Stimulated activated CD8-positive, alpha-beta memory T cell treated with anti-CD3 and anti-CD28 coated beads, Interleukin-4, amount 100 ng/mL, for 24 hours (primary cell): Measurements from ENCODE around the gene FCHSD2.

ENCODE experiments used
- DNase-seq: peaks from one replicate; pipeline ENCODE4 v3.0.0-alpha.2; 2020; ENCODE audit warnings: low read depth

The FCHSD2 gene

DNA sequence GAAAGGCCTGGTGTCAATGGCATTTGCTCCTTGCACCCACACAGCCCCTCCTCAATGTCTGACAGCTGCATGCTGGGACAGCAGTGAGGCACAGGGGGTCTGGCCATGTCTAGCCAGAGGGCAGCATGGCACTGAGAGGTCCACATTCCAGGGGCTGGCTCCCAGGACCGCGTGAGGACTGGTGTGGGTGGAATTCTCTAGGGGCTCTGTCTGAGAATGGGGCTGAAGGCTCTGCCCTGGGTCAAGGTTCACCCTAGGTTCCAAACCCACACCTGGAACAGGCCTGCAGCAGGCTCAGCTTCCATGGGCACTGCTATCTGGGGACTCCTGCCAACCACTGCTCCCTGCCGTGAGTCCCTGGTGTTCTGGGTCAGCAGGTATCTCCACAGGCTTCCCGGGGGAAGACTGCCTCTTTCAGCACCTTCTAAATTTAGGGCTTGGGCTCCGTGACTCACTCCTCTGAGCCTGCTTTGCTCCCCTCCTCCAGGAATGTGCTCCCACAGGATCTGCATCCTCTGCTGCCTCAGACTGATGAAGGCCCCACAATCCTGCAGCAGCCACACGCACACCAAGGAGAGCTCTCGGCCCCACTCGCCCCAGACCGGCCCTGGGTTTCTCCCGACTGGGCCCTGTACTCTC lies 352.5 kb downstream of the FCHSD2 start:
- DNase-seq, result no peak

DNA sequence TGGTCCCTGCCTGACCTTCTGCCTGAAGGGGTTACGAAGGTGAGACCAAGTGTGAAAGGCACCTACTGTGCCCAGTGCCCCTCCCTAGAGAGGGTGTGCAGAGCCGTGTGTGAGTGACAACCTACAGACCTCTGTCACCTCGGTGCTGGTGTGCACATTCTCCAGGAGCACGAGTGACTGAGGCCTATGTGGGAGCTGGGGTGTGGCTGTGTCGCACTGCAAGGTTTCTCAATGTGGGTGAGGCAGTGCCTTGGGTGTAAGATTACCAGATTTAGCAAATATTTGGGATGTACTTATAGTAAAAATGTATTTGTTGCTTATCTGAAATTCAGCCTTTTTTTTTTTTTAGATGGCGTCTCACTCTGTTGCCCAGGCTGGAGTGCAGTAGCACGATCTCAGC lies 353.9 kb downstream of the FCHSD2 start:
- no peak for DNase-seq

DNA sequence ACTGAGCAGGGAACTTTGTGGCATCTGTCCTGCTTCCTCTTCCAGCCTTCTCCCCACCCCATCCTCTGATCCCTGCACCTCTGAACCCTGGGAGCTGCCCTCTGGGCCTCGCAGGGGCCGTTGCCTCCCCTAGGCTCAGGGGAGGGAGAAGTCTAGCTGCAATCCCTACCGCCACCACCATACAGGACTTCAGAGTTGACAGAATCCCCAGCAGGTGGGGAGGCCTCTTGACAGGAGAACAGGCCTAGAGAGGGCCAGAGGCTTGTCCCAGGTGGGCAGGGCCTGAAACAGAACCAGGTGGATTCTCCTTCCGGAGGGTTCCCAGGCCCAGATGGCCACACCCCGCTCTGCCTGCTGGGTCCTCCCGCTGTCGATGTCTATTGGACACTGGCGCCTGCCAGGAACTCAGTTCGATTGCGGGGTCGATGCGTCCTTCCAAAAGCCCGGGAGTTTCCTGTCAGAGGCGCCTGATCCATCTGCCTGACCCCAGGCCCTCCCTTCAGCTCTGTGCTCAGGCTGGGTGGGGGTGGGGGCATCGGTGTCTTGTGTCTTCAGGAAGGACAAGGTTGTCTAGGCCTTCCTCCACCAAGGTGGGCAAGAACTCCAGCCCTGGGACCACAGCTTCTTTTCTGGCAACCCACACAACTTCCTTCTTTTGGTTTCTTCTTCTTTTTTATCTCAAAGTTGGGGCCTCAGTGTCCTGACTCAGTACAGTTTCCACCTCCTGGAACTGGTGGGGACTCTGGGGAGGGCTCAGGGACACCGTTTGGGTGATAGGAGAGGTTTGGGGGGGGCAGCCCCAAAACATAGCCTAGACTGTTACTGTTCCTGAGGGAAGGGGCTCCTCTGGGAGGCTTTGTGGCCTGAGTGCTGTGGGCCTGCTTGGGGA lies 354.7 kb downstream of the FCHSD2 start:
- DNase-seq, result no peak
